GM19324 (cell line): Measurements from ENCODE around the gene PDE1A.

Experiments used
- ATAC-seq: cut with Tn5 transposase; IDR thresholded peaks from one replicate; pipeline ENCODE4 v1.9.1; 2021; ENCODE audit warnings: mild to moderate bottlenecking, moderate library complexity; ENCODE audit not compliant: unreplicated experiment, low FRiP score

The PDE1A gene

DNA sequence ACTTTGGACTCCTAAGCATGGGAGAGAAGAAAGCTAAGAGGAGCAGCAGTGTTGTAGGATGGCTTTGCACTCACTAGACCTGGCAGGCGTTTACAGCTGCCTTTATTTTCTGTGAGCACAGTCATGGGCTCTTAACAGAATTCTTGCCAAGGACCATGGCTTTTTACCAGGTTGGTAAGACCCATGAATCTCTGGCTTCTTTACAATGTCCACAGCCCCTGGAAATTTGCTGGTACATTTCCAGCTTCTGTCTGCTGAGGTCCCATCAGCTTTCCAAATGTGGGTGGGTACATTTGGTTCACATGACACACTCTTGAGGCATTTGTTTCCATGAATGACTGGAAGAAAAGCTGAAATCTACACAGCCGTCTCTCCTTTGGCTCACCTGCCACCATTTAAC is 278.5 kb downstream of the PDE1A start:
- ATAC-seq, result no peak

DNA sequence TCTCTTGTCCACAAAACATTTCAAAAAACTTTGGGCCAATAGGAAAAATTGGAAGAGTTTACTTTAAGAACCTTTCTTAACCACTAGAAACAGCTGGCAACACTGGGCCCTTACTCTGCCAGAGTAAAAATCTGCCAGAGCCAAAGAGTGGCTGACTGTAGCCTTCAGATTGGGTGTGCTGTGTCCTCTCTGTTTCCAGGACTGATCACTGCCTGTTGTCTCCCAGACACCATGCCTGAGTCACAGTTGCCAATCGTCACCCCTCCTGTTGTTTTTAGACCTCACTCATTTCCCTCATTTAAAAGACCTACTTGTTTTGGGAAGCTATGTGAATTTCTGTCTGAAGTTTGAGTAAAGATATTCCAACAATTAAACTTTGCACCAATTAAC is 282.1 kb downstream of the PDE1A start:
- no peak for ATAC-seq

DNA sequence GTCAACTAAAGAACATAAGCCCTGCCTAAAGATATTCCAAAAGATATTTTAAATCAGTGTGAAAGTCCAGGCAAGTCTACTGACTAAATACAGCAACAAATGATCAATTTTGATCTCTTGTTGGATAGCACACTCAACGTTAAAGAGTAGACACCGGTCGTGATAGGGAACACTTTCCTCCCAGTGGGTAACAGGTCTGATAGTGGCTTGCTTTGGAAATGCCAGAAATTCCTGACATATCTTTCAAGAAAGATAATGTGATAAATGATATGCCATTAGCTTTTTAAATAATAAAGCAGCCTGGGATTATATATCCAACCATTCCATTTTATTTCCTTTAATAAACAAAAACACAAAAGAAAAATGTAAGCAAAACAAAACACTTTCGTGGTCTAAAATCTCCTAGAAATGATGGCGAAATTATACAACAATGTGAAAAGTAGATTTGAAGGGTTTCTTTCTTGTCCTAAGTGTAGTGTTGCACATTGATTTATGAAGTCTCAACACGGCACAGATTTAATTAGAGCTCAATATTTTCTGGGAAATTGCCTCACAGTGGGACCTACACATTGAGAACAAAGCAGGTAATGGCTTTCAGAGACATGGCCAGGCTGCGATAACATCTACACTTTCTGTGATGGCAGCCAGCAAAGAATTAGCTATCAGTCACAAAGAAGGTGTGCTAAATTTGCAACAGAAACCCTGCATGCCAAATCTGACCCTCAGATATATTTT is 282.6 kb downstream of the PDE1A start:
- ATAC-seq, result no peak

DNA sequence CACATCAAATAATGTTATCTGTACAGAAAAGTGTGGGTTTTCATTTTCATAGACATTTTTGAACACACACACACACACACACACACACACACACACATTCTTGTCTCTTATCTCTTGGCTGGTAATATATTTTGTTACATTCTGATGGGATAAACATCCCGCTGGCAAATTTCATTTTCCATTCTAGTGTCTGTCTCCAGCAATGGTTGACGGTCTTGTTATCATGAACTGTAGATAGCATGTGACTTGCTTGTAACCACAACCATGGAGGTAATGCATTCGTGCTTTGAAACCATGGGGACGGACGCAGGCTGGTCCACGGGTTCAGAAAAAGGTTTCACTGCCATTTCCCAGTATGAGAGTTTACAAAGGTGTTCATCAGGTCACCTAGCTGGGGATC is 284.8 kb downstream of the PDE1A start:
- ATAC-seq, result no peak

DNA sequence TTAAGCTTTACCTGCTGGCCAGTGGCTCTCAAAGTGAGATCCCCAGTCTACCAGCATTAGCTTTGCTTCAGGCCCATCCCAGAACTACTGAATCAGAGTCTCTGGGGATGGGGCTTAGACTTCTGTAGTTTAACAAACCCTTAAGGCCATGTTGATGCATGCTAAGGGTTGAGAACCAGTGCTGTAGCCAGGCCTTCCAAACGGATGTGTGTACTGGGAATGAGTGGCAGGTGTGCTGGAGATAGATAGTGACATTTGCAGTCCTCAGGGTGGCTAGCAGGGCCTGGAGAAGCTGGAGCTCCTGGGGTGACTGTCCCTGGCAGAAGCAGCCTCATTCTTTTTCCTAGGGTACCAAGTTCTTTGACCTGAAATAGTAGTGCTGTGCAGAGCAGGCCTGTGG is 292.6 kb downstream of the PDE1A start:
- ATAC-seq, result no peak

DNA sequence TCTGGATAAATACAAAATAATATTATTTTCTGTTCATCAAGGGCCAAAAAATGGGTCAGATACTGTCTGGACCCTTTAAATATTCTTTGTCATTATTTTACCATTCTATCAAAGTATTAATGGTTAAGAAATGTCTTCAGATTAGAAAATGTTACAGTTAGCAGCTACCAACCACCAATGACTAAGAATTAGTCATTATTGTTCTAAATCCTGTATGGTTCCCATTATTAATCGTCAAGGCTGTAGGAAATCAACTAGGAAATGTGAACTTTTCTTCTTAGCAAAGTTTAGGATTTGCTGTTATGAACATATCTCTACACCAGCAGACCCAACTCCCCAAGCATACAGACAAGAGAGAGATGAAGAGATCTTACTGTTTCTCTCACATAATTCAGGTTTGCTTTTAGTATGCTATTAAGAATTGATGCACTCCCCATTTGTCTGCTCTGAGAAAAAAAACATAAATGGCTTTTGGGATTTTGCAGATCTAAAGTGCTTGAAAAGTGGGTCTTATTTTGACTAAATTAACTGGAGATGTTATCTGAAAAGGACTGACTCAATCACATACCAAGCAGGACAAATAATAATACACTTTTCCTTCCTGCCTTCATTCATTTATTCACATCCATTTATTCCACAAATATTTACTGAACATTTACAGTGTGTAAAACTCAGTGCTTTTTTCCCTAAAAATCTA is 293.5 kb downstream of the PDE1A start:
- no peak for ATAC-seq

DNA sequence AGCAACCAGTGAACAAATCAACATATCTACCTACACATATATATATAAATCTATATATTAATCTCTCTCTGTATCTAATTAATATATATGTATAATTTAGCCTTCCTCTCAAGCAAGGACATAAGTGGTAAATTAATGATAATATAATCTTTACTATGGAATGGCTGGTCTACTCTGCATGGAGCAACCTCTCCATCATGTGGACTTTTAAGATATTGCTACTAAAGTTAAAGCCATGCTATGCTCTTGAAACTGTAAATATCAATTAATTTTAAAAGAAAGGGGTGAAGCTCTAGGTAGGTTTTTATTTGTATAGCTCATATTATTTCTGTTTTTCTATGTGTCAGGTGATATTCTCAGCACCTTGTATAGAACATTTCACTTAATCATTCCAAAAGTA is 294.2 kb downstream of the PDE1A start:
- ATAC-seq, result no peak

DNA sequence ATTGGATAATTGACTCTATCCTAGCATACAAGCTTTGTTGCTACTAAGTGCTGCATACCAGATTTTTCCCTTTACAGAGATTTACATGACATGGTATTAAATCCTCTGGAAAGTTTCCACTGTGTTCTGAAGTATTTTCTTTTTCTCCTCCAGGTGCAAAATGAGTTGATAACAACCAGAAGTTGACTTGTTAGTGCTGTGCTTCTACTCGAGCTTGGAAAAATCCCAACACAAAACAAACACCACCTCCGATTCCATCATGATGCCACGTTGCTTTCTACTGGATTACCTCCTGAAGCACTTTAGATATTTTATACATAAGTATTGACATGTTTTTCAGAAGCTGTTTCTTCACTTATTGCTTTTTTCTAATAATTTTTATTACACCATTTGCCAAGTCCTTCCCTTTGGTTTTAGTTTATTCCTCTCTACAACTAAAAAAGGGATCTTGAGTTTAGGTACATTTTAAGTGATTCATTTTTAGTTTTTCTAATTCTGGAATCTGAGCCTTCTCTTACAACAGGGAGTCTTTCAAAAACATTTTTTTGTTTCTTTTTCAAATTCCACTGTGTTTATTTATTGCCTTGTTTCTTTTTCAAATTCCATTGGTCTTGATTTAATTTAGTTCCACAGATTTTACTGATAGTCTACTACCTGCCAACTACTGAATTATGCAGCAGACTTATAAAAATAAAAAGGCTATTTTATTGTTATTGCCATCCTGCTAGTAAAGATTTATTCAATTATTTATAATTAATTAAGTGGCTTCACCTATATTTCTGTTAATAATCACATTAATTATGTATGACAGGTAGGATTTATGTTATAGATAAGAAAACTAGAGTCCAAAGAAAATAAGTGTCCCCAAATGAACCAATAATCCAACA is 297.8 kb downstream of the PDE1A start:
- ATAC-seq, result no peak

DNA sequence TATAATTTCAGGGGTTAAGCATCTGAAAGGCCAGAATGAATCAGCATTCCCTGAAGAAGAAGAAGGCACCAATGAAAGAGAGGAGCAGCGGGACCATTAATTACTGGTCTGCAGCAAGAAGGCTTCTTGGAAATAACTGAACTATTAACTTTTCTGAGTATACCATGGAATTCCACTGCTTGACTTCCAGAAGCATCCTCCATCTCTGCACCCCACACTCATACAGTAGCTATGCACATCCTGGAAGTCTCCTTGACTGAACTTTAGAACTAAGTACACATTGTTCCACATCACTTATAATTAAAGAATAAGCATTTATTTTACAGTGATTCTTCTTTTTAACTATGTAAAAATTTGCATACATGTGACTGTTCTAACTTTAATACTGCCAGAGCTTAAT is 309.6 kb downstream of the PDE1A start:
- ATAC-seq, result no peak

DNA sequence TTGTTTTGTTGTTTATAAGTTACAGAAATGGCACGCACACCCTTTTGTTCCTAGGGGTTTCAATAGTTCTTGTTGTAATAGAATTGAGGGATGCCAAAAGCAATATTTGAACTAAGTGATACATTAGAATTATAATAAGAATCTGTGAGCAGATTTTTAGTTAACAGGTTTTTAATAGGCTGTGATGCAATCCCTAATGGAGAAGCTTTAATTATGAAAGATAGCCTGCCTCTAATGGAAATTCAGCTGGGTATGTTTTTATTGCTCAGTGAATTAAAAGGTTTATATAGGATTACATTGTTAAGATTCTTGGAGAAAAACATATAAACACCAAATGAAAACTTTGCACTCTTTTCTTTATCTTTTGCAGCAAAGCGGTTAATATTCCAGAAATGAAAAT is 310.1 kb downstream of the PDE1A start:
- ATAC-seq, result no peak

DNA sequence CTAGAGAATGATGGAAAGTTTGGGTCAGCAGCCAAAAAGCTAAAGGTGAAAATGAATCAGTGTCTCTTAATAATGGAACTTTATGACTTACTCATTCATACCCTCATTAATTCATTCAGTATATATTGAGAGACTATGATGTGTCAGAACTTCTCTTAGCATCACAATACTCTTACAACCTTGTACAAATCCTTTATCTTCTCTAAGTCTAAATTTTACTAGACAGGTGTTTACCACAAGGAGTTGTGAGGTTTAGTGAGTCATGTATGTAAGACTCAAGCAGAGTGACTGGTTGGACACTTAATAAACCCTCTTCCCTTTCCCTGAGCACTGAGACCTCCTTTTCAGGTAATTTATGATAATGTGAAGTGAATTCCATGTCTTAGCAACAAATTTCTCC is 311.6 kb downstream of the PDE1A start:
- ATAC-seq, result no peak

DNA sequence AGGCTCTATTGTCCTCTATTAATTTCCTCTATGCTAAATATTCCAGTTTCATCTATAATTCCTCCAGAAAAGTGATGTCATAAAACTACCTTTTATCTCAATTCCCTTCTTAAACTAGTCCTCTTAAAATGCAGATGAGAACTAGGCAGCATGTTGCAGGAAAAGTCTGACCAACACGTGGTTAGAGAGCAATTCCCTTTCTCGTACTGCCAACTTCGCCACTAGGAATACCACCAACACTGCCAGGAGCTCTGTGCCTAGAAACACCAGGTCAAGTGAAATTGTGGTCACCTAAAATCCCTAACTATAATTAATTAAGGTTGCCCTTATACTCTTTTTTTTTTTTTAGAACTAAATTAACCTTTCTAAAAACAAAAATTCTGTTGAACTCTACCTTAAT is 313.5 kb downstream of the PDE1A start:
- ATAC-seq, result no peak

DNA sequence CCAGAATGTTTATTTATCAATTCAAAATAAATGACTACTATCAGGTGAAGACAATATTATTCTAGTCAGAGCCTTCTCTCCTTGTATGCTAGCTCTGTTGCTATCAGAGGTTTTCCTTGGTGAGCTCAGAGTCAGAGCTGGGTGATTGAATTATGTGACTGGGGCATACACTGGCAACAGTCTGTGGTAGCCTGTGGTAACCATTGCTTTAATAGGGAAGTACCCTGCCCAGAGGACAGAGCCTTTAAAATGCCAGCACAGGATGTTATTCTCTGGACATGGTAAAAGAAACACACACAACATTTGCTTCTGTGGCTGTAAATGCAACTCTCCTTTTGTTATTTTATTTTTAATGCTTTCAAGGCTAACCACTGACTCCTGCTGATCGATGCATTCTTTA is 316.5 kb downstream of the PDE1A start:
- no peak for ATAC-seq

DNA sequence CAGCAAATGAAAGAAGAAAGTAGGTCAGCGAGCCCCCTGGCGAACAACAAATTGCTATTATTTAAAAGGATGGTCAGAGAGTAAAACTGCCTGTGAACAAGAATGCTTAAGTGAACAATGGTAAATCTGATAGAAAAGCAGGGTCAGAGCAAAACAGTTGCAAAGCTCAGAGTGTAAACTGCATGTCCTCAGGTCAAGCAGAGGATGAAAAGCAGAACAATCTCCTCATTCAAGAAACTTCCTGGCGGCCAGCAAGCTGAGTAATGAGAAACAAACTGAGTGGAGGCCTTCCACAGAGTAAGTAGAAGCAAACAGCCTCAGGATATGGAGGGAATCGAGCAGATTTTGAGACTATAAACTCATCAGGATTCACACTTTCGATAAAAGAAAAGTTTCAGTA is 323.3 kb downstream of the PDE1A start:
- ATAC-seq, result no peak

DNA sequence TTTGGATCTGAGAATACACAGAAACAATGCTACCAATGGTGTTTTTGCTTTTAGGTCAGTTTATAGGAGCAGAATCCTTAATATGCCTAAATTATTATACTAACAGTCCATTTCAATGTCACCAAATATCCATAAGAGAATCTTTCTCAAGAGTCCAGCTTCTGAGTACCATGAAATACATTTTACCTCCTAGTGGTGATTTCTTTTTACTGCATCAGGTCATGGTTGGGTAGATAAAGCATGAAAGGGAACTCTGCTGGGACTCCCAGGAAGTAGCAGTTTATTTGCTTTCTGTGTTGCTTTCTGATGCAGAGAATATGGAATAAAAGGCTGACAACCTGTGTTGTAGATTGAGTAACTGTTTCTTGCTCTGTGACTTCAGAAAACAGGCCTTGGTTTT is 325.6 kb downstream of the PDE1A start:
- ATAC-seq, result no peak

DNA sequence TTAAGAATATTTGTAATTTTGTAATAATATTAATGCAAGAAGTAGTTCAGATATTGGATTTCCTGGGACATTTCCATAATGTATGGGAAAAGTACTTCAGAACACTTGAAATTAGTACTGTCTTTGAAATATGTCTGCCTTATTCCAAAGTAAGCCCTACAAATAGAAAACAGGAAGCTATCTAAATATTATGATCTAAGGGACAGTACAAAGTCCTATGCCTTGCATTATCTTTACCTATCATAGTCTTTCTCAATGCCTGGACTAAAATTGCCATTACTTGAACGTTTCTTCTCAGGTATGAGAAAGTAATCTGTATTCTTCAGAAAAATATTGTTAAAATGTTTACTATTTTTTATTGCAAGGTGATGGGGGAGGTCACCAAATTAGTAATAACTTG is 328.2 kb downstream of the PDE1A start:
- ATAC-seq, result no peak

DNA sequence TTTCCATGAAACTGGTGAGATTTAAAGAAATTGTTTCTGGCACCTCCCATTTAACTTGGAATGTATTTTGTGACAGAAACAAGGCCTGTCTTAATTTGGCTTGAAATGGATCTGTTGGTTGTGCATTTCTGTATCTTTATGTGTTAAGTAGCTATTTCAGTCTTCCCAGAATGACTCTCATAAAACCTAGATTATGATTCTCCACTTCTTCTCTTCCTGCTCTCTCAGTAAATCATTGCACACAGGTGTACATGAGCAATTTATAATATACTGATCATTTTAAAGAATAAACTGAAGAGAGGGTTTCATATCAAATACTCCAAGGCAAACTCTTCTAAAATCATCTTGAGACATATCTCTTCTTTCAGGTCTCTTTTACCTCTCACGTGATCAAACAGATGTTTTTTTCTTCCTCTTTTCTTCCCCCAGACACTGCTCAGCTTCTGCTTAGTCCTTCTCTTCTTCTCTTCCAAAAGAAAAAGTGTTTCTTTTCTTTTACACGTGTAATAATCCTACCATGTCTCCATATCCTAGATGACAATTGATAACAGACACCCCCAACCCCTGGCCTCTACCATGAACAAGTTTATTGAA is 329.2 kb downstream of the PDE1A start:
- no peak for ATAC-seq

DNA sequence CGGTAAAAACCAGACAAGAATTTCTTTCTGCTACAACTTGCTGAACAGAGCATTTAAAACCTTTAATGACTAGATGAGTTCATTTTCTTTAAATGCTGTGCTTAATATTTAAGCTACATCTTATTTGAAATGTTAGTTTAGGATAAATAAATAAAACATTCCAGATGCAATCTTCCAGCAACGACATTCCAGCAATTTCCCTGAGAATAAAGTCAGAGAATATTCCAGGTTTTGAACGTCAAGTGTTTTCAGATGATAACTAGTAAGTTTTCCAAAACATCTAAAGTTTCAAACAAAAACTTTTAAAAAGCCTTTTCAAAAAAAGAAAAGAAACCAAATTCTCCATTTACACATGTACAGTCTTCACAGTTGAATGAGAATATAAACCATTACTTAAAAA is 336.4 kb downstream of the PDE1A start:
- ATAC-seq, result no peak
